Stimulated activated CD8-positive, alpha-beta memory T cell treated with anti-CD3 and anti-CD28 coated beads, Interleukin-4, amount 100 ng/mL, for 1 hour (primary cell): ENCODE results near the gene ARHGEF18.
A peak's percentile ranks its signal among the peaks of the same experiment; 100 is the strongest.

Experiments used
- DNase-seq, 2 donors: peaks; one replicate each; pipeline ENCODE4 v3.0.0-alpha.2; 2020; ENCODE audit warnings: low read depth in 2 of 2, low spot score in 1 of 2

ARHGEF18 gene

DNA sequence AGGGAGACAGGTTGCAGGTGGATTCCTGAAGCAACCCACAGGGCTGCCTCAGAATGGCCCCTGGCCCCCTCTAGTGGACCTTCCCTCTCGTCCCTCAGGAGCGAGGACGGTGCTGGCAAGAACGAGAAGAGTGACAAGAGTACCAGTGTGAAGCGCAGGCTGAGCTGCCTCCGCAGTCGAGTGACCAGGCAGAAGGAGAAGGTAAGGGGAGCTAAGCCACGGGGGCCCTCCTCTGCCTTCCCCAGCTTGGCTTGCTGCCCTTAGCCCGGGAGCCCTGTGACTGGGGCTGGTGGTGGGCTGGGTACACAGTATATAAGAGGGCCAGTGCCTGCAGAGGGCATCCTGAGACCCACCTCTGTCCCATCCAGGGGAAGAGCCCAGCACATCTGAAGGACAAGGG, 34.0 kb downstream of the ARHGEF18 start:
- no peak for DNase-seq

DNA sequence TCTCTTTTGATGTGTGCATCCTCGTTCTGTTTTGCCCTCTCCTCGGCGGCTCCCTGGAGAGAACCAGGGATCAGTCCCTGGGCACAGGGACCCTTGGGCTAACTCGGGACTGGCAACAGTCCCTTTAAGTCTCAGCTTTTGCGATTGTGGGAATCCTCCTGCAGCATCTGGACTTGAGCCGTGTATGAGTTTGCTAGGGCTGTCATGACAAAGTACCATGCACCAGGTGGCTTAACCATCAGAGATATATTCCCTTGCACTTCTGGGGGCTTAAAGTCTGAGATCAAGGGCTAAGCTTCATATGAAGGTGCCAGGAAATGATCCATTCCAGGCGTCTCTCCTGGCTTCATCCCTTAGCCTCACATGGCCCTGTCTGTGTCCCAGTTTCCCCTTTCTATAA, 34.5 kb downstream of the ARHGEF18 start:
- DNase-seq = no peak

DNA sequence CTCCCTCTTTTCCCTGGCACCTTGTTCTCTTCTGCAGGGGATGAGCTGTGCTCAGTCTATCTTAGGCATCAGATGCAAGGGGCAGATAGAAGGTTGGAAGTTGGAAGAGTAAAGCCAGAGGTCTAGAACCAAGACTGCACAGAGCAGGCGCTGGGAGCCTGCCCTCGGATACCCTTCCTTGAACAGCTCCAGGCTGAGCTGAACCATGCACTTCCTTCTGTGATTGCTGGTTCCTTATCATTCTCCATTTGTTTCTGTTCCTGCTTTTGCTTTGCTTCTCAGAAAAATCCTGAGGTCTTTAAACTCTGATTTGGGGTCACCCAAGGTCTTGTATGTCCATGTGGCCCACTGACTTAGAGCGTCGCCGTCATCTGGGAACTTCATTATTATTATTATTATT, 36.3 kb downstream of the ARHGEF18 start:
- DNase-seq = no peak

DNA sequence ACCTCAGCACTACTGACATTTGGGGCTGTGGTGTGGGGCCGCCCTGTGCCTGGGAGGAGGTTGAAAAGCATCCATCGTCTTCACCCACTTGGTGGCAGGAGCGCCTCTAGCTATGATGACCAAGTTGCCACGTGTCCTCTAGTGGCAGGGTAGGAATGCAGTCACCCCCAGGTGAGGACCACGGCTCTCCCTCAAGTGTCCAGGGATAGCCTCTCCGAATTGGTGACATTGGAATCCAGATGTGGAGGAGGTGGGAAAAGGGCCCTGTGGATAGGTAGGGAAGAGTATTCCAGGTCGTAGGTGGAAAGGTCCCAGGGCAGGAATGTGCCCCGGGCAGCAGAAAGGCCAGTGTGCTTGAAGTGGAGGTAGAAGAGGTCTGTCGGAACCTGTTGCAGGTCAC, 37.6 kb downstream of the ARHGEF18 start:
- no peak for DNase-seq

DNA sequence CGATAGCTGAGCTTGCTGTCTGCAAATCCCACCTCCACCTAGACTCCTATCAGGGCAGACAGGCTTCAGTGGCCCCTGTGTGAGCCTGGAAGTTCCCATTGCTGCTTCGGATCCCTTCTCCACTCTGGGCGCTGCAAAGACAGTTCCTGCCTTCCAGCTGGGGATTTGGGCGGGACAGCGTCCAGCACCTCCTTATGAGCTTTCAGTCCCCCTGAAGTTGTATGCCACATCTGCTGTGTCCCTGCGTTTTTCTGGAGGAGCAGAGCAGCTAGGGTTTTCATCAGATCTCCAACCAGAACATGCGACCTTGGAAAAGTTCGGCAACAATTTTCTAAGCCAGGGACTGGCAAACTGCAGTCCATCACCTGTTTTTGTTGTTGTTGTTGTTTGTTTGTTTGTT, 38.0 kb downstream of the ARHGEF18 start:
- DNase-seq = no peak

DNA sequence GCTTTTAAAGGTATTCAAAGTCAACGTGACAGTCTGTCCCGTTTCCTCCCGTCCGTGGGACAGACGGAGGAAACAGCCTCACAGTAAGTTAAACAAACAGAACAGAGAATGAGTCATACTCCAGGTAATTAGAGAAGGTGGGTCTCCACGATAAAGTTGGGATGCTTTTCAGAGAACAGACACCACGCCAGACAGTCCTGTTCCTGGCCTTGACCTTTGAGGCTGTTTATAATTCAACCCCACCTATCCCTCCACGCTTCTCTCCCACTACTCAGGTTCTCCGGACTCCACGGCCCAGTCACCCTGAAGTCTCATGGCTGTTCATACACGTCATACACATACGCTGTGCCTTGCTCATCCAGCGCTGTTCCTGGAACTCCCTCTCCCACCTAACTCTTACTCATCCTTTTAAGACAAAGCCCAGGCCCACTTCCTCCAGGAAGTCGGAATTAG, 42.5 kb downstream of the ARHGEF18 start:
- DNase-seq = no peak

DNA sequence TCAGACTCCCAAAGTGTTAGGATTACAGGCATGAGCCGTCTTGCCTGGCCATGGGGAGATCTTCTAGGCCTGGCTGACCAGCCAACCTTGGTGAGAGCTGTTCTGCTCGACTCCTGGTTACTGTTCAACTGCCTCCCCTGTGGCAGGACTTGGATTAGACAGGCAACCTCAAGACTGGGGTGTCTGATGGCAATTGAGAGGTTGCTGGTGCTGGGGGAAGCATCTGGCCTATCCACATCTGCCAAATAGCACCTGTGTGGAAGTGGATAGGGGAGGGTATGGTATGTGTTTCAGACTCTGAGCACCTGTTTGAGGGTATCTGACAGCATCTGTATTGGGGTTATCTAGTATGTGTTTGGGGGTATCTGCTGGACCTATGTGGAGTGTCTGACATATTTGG, 44.7 kb downstream of the ARHGEF18 start:
- DNase-seq = no peak

DNA sequence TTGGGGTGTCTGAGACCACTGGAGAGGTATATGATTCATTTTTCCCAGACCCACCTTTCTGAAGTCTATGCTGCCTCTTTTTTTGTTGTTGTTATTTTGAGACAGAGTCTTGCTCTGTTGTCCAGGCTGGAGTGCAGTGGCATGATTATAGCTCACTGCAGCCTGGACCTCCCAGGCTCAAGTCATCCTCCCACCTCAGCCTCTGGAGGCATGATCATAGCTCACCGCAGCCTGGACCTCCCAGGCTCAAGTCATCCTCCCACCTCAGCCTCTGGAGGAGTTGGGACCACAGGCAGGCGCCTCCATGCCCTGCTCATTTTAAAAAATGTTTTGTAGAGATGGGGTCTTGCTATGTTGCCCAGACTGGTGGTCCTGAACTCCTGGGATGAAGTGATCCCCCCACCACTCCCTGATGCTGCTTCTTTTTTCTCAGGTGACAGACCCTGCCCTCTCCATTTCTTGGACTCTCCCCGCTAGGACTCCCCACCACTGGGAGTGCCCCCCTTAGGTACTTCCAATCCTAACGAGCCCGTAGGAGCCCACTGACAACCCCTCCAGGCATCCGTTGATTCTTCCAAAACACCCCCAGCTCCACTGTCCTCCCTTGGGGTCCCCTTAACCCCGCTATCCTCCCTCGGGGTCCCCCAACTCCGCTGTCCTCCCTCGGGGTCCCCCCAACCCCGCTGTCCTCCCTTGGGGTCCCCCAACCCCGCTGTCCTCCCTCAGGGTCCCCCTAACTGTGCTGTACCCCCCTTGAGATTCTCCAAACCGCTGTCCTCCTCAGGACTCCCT, 45.4 kb downstream of the ARHGEF18 start:
- DNase-seq = no peak

DNA sequence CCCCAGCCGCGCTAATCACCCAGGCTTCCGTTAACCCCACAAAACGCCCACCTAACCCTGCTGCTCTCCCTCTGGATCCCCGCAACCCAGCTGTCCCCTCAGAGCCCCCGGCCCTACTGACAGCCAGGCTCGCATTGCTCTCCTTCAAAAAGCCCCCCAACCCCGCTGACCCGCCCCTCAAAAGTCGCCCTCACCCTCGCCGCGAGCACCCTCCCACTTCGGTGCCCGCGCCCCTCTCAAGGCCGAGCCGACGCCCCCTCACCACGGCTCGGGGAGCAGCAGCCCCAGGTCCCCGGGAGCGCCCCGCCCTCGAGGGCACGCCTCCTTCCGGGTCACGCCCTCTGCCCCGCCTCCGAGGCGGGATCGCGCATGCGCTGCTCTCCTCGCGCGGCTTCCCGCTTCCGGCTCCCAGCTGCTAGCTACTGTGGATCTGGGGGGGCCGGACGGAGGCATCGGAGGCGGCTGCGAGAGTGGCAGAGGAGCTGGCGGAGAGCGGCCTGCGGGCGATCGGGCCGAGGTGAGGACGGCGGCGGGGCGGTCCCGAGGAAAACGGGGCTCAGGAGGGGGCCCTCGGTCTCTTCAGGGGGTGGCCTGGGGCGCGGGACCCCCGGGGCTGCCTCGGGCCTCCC, 46.1 kb downstream of the ARHGEF18 start:
- DNase-seq = peak; percentile 79 to 82

DNA sequence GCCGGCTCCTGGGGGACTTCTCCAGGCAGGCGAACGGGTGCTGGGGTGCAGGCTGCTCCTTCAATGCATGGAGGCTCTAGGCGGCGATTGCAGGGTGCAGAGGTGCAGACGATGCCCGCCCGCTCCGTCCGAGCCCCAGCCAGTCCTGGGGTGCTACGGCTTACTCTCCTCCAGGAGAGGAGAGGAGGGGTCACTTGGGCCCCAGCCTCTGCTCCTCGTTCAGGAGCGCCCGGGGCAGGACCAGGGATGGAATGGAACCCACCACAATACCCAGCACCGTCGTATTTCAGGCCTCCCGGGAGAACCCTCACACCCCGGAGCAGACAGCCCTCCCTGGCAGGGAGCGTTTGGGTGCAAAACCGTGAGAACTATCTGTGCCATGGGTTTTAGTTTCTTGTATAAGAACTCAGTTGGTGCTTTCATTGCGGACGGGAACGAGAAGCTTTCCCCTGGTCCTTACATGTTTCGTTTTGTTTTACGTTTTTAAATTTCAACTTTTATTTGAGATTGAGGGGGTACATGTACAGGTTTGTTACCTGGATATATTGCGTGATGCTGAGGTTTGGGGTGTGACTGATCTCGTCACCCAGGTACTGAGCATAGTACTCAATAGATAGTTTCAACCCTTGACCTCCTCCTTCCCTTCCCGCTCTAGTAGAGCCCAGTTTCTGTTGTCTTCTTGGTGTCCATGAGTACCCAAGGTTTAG, 46.8 kb downstream of the ARHGEF18 start:
- no peak for DNase-seq

DNA sequence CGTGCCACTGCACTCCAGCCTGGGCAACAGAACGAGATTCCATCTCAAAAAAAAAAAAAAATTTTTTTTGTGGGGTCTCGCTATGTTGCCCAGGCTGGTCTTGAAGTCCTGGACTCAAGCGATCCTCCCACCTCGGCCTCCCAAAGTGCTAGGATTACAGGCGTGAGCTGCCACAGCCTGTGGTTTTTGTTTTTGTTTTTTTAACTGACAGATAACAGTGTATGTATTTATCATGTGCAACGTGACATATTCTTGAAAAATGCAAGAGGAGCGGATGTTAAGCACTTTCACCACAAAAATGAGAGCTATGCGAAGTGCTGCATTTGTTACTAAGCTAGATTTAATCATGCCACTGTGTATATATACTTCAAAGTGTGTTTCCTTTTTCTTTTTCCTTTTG, 49.0 kb downstream of the ARHGEF18 start:
- DNase-seq = no peak
